Ovary (tissue), 9 donors: ENCODE measurements around the gene TNRC6C. TPM values are rescaled to one million over a fixed set of nuclear protein-coding genes. Genes with fewer than 3 reads are reported as not detected.

Source experiments
- DNase-seq, 5 donors: peaks; one replicate each; pipeline ENCODE4 v3.0.0-alpha.2; 2019 to 2020
- H3K27ac ChIP-seq, 2 donors: fragments of 200-600 bp; one replicate each; pipeline versions ENCODE4 v1.5.1 to v1.8.0; 2019 to 2022
- H3K27me3 ChIP-seq: fragments of 200-600 bp; one replicate; pipeline ENCODE4 v1.8.0; 2022
- H3K36me3 ChIP-seq: fragments of 200-600 bp; sonication (generic); one replicate; pipeline ENCODE4 v1.5.1; 2019
- H3K4me1 ChIP-seq: one replicate; pipeline ENCODE4 v1.8.1; 2013; ENCODE audit warnings: mild to moderate bottlenecking, moderate library complexity; ENCODE audit not compliant: insufficient read depth
- H3K4me3 ChIP-seq: fragments of 200-600 bp; sonication (generic); one replicate; pipeline ENCODE4 v1.5.1; 2017
- H3K9me3 ChIP-seq, 2 donors: fragments of 200-600 bp in 1 of 2; sonication (generic) in 1 of 2; one replicate each; pipeline versions ENCODE4 v1.5.1 to v1.8.1; 2013 to 2019; ENCODE audit warnings: mild to moderate bottlenecking in 1 of 2, moderate library complexity in 1 of 2
- CTCF ChIP-seq, 3 donors: fragments of 450-650 bp in 2 of 3; fragments of 200-600 bp in 1 of 3; IDR thresholded peaks; one replicate each; pipeline versions ENCODE4 v1.5.1 to v1.8.0; 2016 to 2022; ENCODE audit warnings: antibody characterized with exemption in 3 of 3, mild to moderate bottlenecking in 1 of 3
- EP300 ChIP-seq: sonication (generic); formaldehyde crosslinking; IDR thresholded peaks from one replicate; pipeline ENCODE4 v1.6.1; 2017; ENCODE audit warnings: antibody characterized with exemption
- POLR2A ChIP-seq: fragments of 450-650 bp; IDR thresholded peaks from one replicate; pipeline ENCODE4 v1.6.1; 2017; ENCODE audit warnings: antibody characterized with exemption, mild to moderate bottlenecking, moderate library complexity
- WGBS, 3 donors: extraction: QIAGEN DNeasy Blood & Tissue Kit in 1 of 3; methylation state at CpG; one replicate each; pipeline versions ENCODE4 v1.1.5 to v1.1.7; 2013 to 2017; 5-methylcytosine and 5-hydroxymethylcytosine counted together
- intact Hi-C, 4 donors: fragments of 100-400 bp; cut with DNase I; formaldehyde crosslinking; loops; one replicate each; pipeline versions ENCODE4 v1.11.0 to v1.15.1; 2022 to 2023
- polyA plus RNA-seq, 2 donors: library from polyadenylated mRNA; stranded (reverse); fragments of 200-250 nt in 1 of 2; fragments of 350-450 nt in 1 of 2; fragmentation: Illumina TruSeq in 1 of 2; extraction: RNeasy Lipid Tissue Mini Kit (QIAGEN cat#74804) in 1 of 2; gene quantifications; one replicate each; pipeline ENCODE4 v1.2.3, GENCODE V29; 2013 to 2014
- total RNA-seq, 7 donors: library from RNA; depleted of rRNA in 2 of 7; stranded (reverse); fragments of >200 nt in 2 of 7; fragmentation: NEBNext Ultra II Directional in 3 of 7; extraction: Animal tissue kit (Norgen Biotek cat#: 25700) in 3 of 7; gene quantifications; one replicate each; pipeline versions ENCODE4 v1.1.0 to v1.2.4, GENCODE V29; 2016 to 2023
- donor health status: DM: no; HTN: no; CAD: no; lungs with moderate emphysema.
- donor health status: DM: no; HTN: no; CAD: no.
- donor health status: Bipolar disorder and iron deficiency.
- donor health status: DM: yes; HTN: yes; CAD: no.
- donor health status: DM: no; HTN: no; CAD: no.
- donor health status: DM: yes; HTN: yes; CAD: no.

Gene TNRC6C
- total and polyA plus RNA-seq, 9 donors: 8.7 to 45.3 (median 32.5) TPM

GRCh38 chr17:78131172-78132083 lies 172.9 kb downstream of the TNRC6C start:
- no peak overlapping the region for H3K4me3 ChIP-seq
- TF ChIP-seq EP300 (no peak), CTCF (IDR thresholded peaks at IDR 0.05) (no peak), POLR2A (no peak)
- no peaks in the 10 kb centered on the region for H3K9me3 ChIP-seq
- H3K4me1 ChIP-seq: no peaks in the 10 kb centered on the region
- intact Hi-C loops: no loop called here
- no peaks in the 10 kb centered on the region for H3K36me3 ChIP-seq
- no peak overlapping the region for H3K27ac ChIP-seq
- DNase-seq: no peak
- 19 to 28% (median 25%) methylated on average over 49 to 74 of the region's 74 CpGs for WGBS, 3 donors
- no peaks in the 10 kb centered on the region for H3K27me3 ChIP-seq

GRCh38 chr17:78132084-78132676 lies 173.7 kb downstream of the TNRC6C start:
- Histone ChIP-seq H3K9me3 (no peaks in the 10 kb centered on the region), H3K27me3 (no peaks in the 10 kb centered on the region), H3K36me3 (no peaks in the 10 kb centered on the region), H3K27ac (no peak overlapping the region), H3K4me3 (no peak overlapping the region), H3K4me1 (no peaks in the 10 kb centered on the region)
- TF ChIP-seq EP300 (no peak), CTCF (IDR thresholded peaks at IDR 0.05) (no peak), POLR2A (no peak)
- 30 to 44% (median 32%) methylated on average over 26 to 38 of the region's 38 CpGs for WGBS, 3 donors
- intact Hi-C loops: no loop called here
- DNase-seq: no peak

- TF ChIP-seq CTCF (IDR thresholded peaks at IDR 0.05): no peak
- no peak for TF ChIP-seq EP300
- no peak for TF ChIP-seq POLR2A
- H3K4me3 ChIP-seq: no peak overlapping the region
- WGBS, 3 donors: 88 to 92% (median 91%) methylated on average over 9 of the region's 9 CpGs
- no peaks in the 10 kb centered on the region for H3K36me3 ChIP-seq
- H3K9me3 ChIP-seq: no peaks in the 10 kb centered on the region
- no peak for DNase-seq
- H3K27ac ChIP-seq: no peak overlapping the region
- H3K27me3 ChIP-seq: no peaks in the 10 kb centered on the region
- no peaks in the 10 kb centered on the region for H3K4me1 ChIP-seq
- intact Hi-C loops: no loop called here
Observed at GRCh38 chr17:78132767-78133178, 174.3 kb downstream of the TNRC6C start.

GRCh38 chr17:78133179-78133951 lies 174.9 kb downstream of the TNRC6C start:
- Histone ChIP-seq H3K27me3 (no peaks in the 10 kb centered on the region), H3K4me3 (no peak overlapping the region), H3K4me1 (no peaks in the 10 kb centered on the region), H3K36me3 (no peaks in the 10 kb centered on the region), H3K27ac (no peak overlapping the region), H3K9me3 (no peaks in the 10 kb centered on the region)
- no peak for TF ChIP-seq POLR2A
- no peak for TF ChIP-seq CTCF (IDR thresholded peaks at IDR 0.05)
- no peak for TF ChIP-seq EP300
- intact Hi-C loops: no loop called here
- WGBS, 3 donors: 87 to 90% (median 90%) methylated on average over 30 of the region's 30 CpGs
- no peak for DNase-seq
